NCI-H82 (cell line): ENCODE results near the gene TRMT61A.

Experiments used
- DNase-seq: peaks from one replicate; lab custom pipeline; 2025; lab: John Stamatoyannopoulos, UW

Gene TRMT61A

GRCh38 chr14:103563226-103563620 is 34.2 kb downstream of the TRMT61A start:
- DNase-seq: no peak

- DNase-seq: no peak
Measured at GRCh38 chr14:103563844-103564505, 35.0 kb downstream of the TRMT61A start.

GRCh38 chr14:103568952-103569351 is 40.0 kb downstream of the TRMT61A start:
- DNase-seq: no peak

- no peak for DNase-seq
Measured at GRCh38 chr14:103569408-103569807, 40.4 kb downstream of the TRMT61A start.

GRCh38 chr14:103574104-103574503 is 45.1 kb downstream of the TRMT61A start:
- DNase-seq: no peak

GRCh38 chr14:103574707-103575285 is 45.8 kb downstream of the TRMT61A start:
- DNase-seq: no peak

GRCh38 chr14:103576371-103577024 is 47.5 kb downstream of the TRMT61A start:
- DNase-seq: peak; percentile 94

- no peak for DNase-seq
Measured at GRCh38 chr14:103578401-103579075, 49.5 kb downstream of the TRMT61A start.

- no peak for DNase-seq
Measured at GRCh38 chr14:103581206-103581605, 52.2 kb downstream of the TRMT61A start.

GRCh38 chr14:103581954-103582703 is 53.1 kb downstream of the TRMT61A start:
- no peak for DNase-seq

GRCh38 chr14:103584326-103584915 is 55.4 kb downstream of the TRMT61A start:
- DNase-seq: no peak
